Neural progenitor cell (in vitro differentiated cells): Measurements from ENCODE around the gene COLEC12. TPM values are rescaled to one million over a fixed set of nuclear protein-coding genes. Genes with fewer than 3 reads are reported as not detected.

Experiments used
- DNase-seq: peaks from one replicate; pipeline ENCODE4 v3.0.0-alpha.2; 2016; ENCODE audit warnings: low spot score
- H2AFZ ChIP-seq: fragments of 200-600 bp; sonication (generic); replicated peaks from 2 replicates; pipeline ENCODE4 v1.6.1; 2016; ENCODE audit warnings: antibody characterized with exemption
- H3F3A ChIP-seq: fragments of 200-600 bp; sonication (generic); 2 replicates; pipeline ENCODE4 v1.6.1; 2016; ENCODE audit warnings: antibody characterized with exemption, low read depth
- H3K27ac ChIP-seq: fragments of 200-600 bp; sonication (generic); 2 replicates; pipeline ENCODE4 v1.5.1; 2016; ENCODE audit warnings: mild to moderate bottlenecking
- H3K27me3 ChIP-seq: fragments of 200-600 bp; sonication (generic); 2 replicates; pipeline ENCODE4 v1.6.1; 2016; ENCODE audit warnings: mild to moderate bottlenecking, moderate library complexity
- H3K36me3 ChIP-seq: fragments of 200-600 bp; sonication (generic); 2 replicates; pipeline ENCODE4 v1.5.1; 2016
- H3K4me1 ChIP-seq: fragments of 200-600 bp; sonication (generic); 2 replicates; pipeline ENCODE4 v1.6.1; 2016; ENCODE audit warnings: mixed run types
- H3K4me2 ChIP-seq: fragments of 200-600 bp; sonication (generic); 2 replicates; pipeline ENCODE4 v1.6.1; 2016
- H3K4me3 ChIP-seq: fragments of 200-600 bp; sonication (generic); 2 replicates; pipeline ENCODE4 v1.5.1; 2016
- H3K79me2 ChIP-seq: fragments of 200-600 bp; sonication (generic); 2 replicates; pipeline ENCODE4 v1.6.1; 2016; ENCODE audit warnings: low read depth
- H3K9ac ChIP-seq: fragments of 200-600 bp; sonication (generic); 2 replicates; pipeline ENCODE4 v1.6.1; 2016
- H3K9me3 ChIP-seq: fragments of 200-600 bp; sonication (generic); 2 replicates; pipeline ENCODE4 v1.5.1; 2016; ENCODE audit warnings: low read depth
- H4K20me1 ChIP-seq: fragments of 200-600 bp; sonication (generic); 2 replicates; pipeline ENCODE4 v1.6.1; 2016; ENCODE audit warnings: low read depth
- H3K27ac Mint-ChIP-seq: 3 replicates; pipeline ENCODE4 v1.8.0; 2021; ENCODE audit warnings: mixed read lengths
- H3K27me3 Mint-ChIP-seq: 2 replicates; pipeline ENCODE4 v1.8.0; 2022; ENCODE audit warnings: low read depth, mild to moderate bottlenecking, inconsistent platforms, moderate library complexity, mixed read lengths; ENCODE audit not compliant: insufficient read depth
- H3K36me3 Mint-ChIP-seq: 3 replicates; pipeline ENCODE4 v1.8.0; 2021; ENCODE audit warnings: mixed read lengths
- H3K4me1 Mint-ChIP-seq: 3 replicates; pipeline ENCODE4 v1.8.0; 2021; ENCODE audit warnings: mixed read lengths
- H3K4me3 Mint-ChIP-seq: 3 replicates; pipeline ENCODE4 v1.8.0; 2021; ENCODE audit warnings: mild to moderate bottlenecking, moderate library complexity, mixed read lengths
- H3K9me3 Mint-ChIP-seq: 3 replicates; pipeline ENCODE4 v1.8.0; 2020; ENCODE audit warnings: mixed read lengths
- CTCF ChIP-seq: fragments of 200-600 bp; sonication (generic); IDR thresholded peaks from 2 replicates; pipeline ENCODE4 v1.5.1; 2017; ENCODE audit warnings: antibody characterized with exemption, mild to moderate bottlenecking
- EZH2 ChIP-seq: fragments of 200-600 bp; sonication (generic); IDR thresholded peaks from 2 replicates; pipeline ENCODE4 v1.6.1; 2017; ENCODE audit warnings: antibody characterized with exemption, mild to moderate bottlenecking, moderate library complexity
- EZH2phosphoT487 ChIP-seq: fragments of 200-600 bp; sonication (generic); IDR thresholded peaks from 2 replicates; pipeline ENCODE4 v1.6.1; 2017; ENCODE audit warnings: antibody characterized with exemption
- total RNA-seq: library from RNA; depleted of rRNA; stranded (reverse); fragments of >200 nt; gene quantifications from 2 replicates; pipeline ENCODE4 v1.2.3, GENCODE V29; 2015; ENCODE audit warnings: low replicate concordance

Gene COLEC12
- total RNA-seq, 1 donor from 2014 or later, result 2.0 TPM

- Mint-ChIP-seq H3K4me3 (no peak overlapping the region), H3K27ac (no peak overlapping the region), H3K36me3 (peaks cover 4% of the 10 kb centered on the region), H3K9me3 (no peaks in the 10 kb centered on the region), H3K4me1 (peaks cover 3% of the 10 kb centered on the region), H3K27me3 (peaks cover 8% of the 10 kb centered on the region)
- H3K4me1 ChIP-seq, result peaks cover 9% of the 10 kb centered on the region
- DNase-seq, result no peak
- H4K20me1 ChIP-seq, result no peaks in the 10 kb centered on the region
- H3K79me2 ChIP-seq, result no peaks in the 10 kb centered on the region
- H3F3A ChIP-seq, result peaks cover 6% of the 10 kb centered on the region
- H3K4me3 ChIP-seq, result no peak overlapping the region
- no peak overlapping the region for H2AFZ ChIP-seq
- H3K36me3 ChIP-seq, result no peaks in the 10 kb centered on the region
- H3K27me3 ChIP-seq, result no peaks in the 10 kb centered on the region
- TF ChIP-seq EZH2phosphoT487 (no peak), EZH2 (no peak), CTCF (no peak)
- no peaks in the 10 kb centered on the region for H3K9me3 ChIP-seq
- H3K27ac ChIP-seq, result no peak overlapping the region
- H3K9ac ChIP-seq, result no peak overlapping the region
- no peak overlapping the region for H3K4me2 ChIP-seq
Observed at GRCh38 chr18:318791-319291, 181.7 kb downstream of the COLEC12 start.

GRCh38 chr18:317618-318017 is 182.9 kb downstream of the COLEC12 start:
- H4K20me1 ChIP-seq, result no peaks in the 10 kb centered on the region
- H3K4me1 Mint-ChIP-seq, result peaks cover 3% of the 10 kb centered on the region
- H3K36me3 ChIP-seq, result no peaks in the 10 kb centered on the region
- peaks cover 19% of the 10 kb centered on the region for H3F3A ChIP-seq
- H3K9me3 ChIP-seq, result no peaks in the 10 kb centered on the region
- peaks cover 4% of the 10 kb centered on the region for H3K36me3 Mint-ChIP-seq
- no peaks in the 10 kb centered on the region for H3K9me3 Mint-ChIP-seq
- H2AFZ ChIP-seq, result no peak overlapping the region
- no peak overlapping the region for H3K27ac ChIP-seq
- H3K27me3 Mint-ChIP-seq, result peaks cover 8% of the 10 kb centered on the region
- no peak overlapping the region for H3K27ac Mint-ChIP-seq
- H3K4me2 ChIP-seq, result no peak overlapping the region
- TF ChIP-seq EZH2 (no peak), EZH2phosphoT487 (no peak), CTCF (no peak)
- H3K4me1 ChIP-seq, result peaks cover 20% of the 10 kb centered on the region
- H3K4me3 ChIP-seq, result no peak overlapping the region
- H3K9ac ChIP-seq, result no peak overlapping the region
- no peaks in the 10 kb centered on the region for H3K27me3 ChIP-seq
- no peak overlapping the region for H3K4me3 Mint-ChIP-seq
- no peaks in the 10 kb centered on the region for H3K79me2 ChIP-seq
- DNase-seq, result no peak

GRCh38 chr18:316393-316792 is 184.1 kb downstream of the COLEC12 start:
- Histone ChIP-seq H3F3A (peaks cover 19% of the 10 kb centered on the region), H3K4me1 (peaks cover 20% of the 10 kb centered on the region), H2AFZ (no peak overlapping the region), H3K9ac (no peak overlapping the region), H3K4me3 (no peak overlapping the region), H3K27me3 (no peaks in the 10 kb centered on the region), H3K4me2 (no peak overlapping the region), H3K9me3 (no peaks in the 10 kb centered on the region), H3K27ac (no peak overlapping the region), H3K36me3 (no peaks in the 10 kb centered on the region), H3K79me2 (no peaks in the 10 kb centered on the region), H4K20me1 (no peaks in the 10 kb centered on the region)
- H3K36me3 Mint-ChIP-seq, result peaks cover 4% of the 10 kb centered on the region
- peaks cover 8% of the 10 kb centered on the region for H3K4me1 Mint-ChIP-seq
- H3K27me3 Mint-ChIP-seq, result peaks cover 8% of the 10 kb centered on the region
- no peaks in the 10 kb centered on the region for H3K9me3 Mint-ChIP-seq
- H3K4me3 Mint-ChIP-seq, result no peak overlapping the region
- DNase-seq, result no peak
- no peak for TF ChIP-seq CTCF
- no peak overlapping the region for H3K27ac Mint-ChIP-seq
